ENCODE results near the gene MIS18A.
"Not testable (repeated sequence)": the region's sequence is repeated elsewhere in the genome, so short reads cannot be mapped to it uniquely, and the experiment has no call there.

MIS18A gene, protein sequence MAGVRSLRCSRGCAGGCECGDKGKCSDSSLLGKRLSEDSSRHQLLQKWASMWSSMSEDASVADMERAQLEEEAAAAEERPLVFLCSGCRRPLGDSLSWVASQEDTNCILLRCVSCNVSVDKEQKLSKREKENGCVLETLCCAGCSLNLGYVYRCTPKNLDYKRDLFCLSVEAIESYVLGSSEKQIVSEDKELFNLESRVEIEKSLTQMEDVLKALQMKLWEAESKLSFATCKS

GRCh38 chr21:32278518-32279376, at the start of gene MIS18A:
Gene MIS18A, minus strand, starts transcription at chr21:32279049. Its CDS starts 35 bp downstream, at chr21:32279014.
- peak; percentile 59 to 96 (median 88) for DNase-seq

GRCh38 chr21:32328595-32328994, 49.7 kb upstream of the MIS18A start:
- no peak for DNase-seq

GRCh38 chr21:32325706-32326105, 46.9 kb upstream of the MIS18A start:
- DNase-seq: peak in 17 of 51 donors; percentile 11 to 43 (median 22)

DNA sequence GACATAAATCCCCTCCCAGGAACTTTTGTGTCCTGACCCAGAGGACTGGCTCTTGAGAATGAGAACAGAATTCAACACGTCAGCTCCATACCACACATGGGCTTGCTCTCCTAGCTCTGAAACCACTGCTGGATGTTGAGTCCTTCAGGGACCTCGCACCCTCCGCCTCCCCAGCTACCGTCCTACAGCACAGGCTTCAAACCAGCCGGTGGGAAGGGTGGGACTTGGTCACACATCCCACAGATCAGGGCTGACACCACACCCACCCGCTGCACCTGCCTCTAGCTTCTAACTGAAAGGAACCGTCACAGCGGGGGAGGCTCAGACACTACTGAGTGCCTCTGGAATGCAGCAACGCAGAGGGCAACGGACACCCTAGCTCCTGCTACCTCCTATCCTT, 43.8 kb upstream of the MIS18A start:
- no peak for DNase-seq

GRCh38 chr21:32322103-32322502, 43.3 kb upstream of the MIS18A start:
- no peak for DNase-seq

GRCh38 chr21:32321480-32321879, 42.6 kb upstream of the MIS18A start:
- DNase-seq: no peak

GRCh38 chr21:32320726-32321125, 41.9 kb upstream of the MIS18A start:
- no peak for DNase-seq

DNA sequence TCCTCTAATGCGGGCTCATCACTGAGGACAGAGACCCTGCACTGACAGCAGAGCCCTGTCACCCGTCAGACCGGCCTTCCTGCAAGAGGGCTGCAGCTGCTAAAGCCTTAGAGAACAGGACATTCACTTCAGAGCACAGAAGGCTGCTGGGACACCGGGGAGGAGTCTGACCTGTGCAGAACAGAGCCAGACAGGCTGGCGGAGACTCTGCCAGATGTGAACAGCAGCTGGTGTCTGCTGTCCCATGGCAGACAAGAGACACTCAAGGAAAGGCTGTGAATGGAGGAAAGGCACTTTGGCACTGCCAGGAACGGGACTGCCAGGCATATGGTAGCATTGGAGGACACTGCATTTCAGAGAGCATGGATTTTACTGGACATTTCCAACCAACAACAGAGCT, 41.2 kb upstream of the MIS18A start:
- DNase-seq: peak in 8 of 51 donors; percentile 4 to 26 (median 10)

GRCh38 chr21:32319012-32319411, 40.2 kb upstream of the MIS18A start:
- DNase-seq: no peak

- no peak for DNase-seq
Measured at GRCh38 chr21:32317726-32318125, 38.9 kb upstream of the MIS18A start.

DNA sequence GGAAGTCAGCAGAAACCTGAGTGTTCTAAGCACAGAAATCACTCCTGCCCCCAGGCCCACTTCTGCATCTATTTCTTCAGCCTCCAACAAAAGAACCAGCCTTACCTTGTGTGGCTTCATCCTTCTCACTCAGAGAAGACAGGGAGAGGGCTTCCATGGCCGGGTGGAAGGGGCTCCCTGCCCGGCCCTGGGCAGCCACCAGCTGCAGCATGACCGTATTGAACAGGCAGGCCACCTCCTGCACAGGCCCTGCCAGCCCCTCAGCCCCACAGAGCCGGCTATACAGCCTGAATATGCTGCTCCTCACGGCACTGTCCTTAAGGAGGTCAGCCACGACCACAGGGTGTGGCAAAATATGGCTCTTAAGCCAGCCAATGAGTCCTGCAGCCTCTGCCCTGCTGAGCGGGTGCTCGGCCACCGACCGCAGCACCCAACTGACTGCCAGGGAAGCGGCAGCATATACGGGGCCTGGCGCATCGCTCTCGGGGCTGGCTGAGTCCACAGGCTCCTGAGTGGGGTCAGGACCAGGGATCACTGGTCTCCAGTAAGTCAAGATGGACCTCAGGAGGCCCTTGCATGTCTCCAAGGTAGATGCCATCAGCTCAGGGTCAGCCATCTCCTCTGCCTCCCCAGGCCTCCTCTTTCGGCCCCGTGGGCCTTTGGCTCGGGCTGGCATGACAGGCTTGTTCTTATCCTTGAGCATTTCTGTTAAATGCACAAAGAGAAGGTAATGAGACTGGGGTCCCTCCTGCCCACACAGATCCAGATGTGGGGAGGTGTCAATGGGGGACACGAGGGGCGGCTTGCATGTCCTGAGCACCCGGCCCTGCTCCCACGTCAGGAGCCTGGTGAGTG, 37.7 kb upstream of the MIS18A start:
- DNase-seq: no peak

DNA sequence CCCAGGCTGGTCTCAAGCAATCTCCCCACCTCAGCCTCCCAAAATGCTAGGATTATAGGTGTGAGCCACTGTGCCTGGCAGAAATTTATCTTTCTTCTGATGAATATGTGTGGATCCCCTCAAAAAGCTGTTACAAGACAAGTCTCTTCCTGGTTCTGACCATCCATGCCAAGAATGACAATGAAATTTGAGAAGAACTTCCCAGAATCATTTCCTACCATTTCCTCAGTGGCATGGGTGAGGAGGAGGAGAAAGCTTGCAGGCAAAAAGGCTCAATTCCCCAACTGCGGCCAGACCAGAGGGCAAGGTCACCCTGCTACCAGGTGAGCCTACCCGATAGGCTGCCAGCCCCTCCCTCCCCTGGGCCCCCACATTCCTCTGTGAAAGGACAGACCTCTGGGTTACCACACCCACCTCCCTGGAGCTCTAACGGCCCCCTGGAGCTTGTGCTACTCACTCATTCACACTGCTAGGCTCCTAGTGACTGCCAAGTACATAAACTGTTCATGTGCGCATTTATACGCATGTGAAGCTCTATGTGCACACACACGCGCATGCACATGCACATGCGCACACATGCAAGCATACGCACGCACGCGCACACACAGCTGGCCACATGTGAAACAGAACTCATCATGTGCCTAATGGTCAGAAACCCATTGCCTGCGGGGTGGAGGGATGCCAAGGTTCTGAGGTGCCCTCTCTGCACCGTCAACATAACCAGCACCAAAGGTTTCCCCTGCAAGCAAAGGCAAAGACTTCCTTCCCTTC, 36.8 kb upstream of the MIS18A start:
- no peak for DNase-seq

DNA sequence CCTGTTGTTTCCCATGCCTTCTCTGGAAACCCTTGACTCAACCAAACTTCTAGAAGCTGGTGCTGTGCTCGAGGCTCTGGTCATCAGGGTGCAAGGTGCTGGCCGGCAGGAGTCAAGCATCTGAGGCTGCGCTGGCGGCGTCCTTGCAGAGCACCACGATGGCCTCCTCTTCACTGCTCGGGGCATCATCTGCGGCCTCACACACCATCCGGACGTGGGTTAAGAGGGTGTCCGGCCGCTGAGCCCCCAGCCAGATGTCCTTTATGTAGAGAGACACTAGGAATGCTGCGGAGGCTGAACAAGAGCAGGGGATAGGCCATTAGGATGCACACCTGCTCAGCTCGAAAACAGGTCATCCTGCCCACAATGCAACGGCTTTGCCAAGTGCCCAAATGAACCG, 36.0 kb upstream of the MIS18A start:
- DNase-seq: no peak

- no peak for DNase-seq
Measured at GRCh38 chr21:32312976-32313375, 34.1 kb upstream of the MIS18A start.

DNA sequence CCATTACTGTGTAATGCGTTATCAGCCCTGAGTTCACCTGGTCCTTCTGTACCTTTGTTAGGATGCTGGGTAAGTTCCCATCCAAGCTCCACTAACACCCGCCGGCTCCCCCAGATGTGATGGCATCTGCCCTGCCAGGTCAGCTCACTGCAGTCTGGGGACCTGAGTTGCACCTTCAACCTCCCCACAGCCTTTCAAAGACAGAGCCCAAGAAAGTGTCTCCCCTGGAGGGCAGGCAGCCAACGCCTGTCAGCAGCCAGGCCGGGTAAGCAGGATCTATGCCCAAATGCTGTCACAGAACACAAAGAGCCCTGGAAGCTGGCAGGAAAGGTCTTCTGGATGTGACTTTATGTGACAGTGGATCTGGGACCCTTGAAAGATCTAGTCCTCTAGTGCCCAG, 33.5 kb upstream of the MIS18A start:
- peak in 2 of 51 donors; percentile 7 to 14 for DNase-seq

DNA sequence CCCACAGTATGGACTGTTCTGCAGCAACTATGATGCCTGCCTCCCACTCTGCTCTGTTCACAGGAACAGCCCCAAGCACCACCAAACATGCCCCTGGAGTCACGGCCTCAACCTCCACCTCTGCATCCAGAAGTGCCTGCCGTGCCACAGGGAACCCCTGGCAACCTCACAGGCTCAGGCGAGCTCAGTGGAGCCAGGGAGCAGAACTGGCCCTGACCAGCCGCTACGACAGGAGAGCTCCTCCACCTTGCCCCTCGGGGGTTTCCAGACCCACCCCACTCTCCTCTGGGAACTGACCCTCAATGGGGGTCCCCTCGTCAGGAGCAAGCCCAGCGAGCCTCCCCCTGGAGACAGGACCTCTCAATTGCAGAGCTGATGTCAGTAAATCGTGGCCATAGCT, 32.8 kb upstream of the MIS18A start:
- no peak for DNase-seq

- not testable (repeated sequence) for DNase-seq
Measured at GRCh38 chr21:32310976-32311375, 32.1 kb upstream of the MIS18A start.

DNA sequence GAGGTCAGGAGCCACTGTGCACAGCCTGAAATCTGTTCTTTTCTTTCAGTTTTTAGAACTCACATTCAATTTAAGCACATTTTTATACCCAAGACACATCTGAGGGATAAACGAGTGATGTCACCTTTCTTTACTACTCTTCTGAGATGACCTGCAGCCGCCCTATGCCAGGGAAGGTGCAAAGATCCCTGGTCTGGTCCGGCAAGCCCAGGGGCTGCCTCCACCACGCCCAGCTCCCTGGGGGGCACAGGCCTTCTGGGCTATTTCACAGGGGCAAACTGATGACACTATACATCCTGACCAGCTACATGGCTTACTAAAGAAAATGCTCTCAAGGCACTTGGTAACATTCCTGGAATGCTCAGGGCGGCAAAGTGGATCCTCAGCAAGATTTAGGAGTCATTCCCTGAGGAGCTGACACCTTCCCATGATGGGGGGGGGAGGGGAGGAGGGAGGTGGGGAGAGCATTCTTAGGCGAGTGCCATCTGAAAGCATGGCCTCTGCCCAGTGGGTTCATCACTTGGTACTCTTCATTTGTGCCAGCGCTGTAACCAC, 31.1 kb upstream of the MIS18A start:
- no peak for DNase-seq

DNA sequence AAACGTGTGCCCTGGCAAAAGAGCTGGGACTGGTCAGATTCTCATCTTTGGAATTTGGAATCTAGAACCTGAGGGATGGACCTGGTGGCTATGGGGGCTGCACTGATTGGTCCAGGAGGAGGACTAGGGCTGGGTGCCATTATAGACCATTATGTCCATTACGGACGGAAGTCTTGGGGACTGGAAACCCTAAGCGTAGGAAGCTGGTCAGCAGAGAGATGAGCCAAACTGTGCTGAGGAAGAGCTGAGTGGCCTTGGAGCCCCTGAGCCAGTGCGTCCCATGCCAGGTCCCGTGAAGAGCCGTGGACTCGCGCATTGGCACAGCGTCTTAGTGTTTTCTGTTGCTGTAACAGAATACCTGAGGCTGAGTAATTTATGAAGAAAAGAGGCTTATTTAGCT, 29.8 kb upstream of the MIS18A start:
- no peak for DNase-seq

GRCh38 chr21:32307706-32308105, 28.9 kb upstream of the MIS18A start:
- no peak for DNase-seq

All from hypothalamus (tissue), 51 donors.